BE2C (cell line): Measurements from ENCODE around the gene ECM2.

Experiments used
- DNase-seq: peaks from one replicate; pipeline ENCODE4 v3.0.0-alpha.2; 2020
- H3K27me3 ChIP-seq: fragments of 250-450 bp; sonication (Bioruptor Pico); 2 replicates; pipeline ENCODE4 v1.5.1; 2020; ENCODE audit warnings: mild to moderate bottlenecking
- H3K36me3 ChIP-seq: fragments of 250-450 bp; sonication (Bioruptor Pico); 2 replicates; pipeline ENCODE4 v1.5.1; 2020; ENCODE audit warnings: mild to moderate bottlenecking
- H3K4me1 ChIP-seq: fragments of 250-450 bp; sonication (Bioruptor Pico); 2 replicates; pipeline ENCODE4 v1.5.1; 2020
- H3K4me3 ChIP-seq: 2 replicates; pipeline ENCODE4 v1.5.1; 2011; ENCODE audit warnings: low read depth, low read length
- H3K9me3 ChIP-seq: fragments of 250-450 bp; sonication (Bioruptor Pico); 2 replicates; pipeline ENCODE4 v1.5.1; 2020
- TF ChIP-seq, protein P1 (sequence below): IDR thresholded peaks from 2 replicates; pipeline ENCODE4 v1.5.1; 2012; ENCODE audit warnings: mild to moderate bottlenecking, low read depth, low read length

Gene ECM2

DNA sequence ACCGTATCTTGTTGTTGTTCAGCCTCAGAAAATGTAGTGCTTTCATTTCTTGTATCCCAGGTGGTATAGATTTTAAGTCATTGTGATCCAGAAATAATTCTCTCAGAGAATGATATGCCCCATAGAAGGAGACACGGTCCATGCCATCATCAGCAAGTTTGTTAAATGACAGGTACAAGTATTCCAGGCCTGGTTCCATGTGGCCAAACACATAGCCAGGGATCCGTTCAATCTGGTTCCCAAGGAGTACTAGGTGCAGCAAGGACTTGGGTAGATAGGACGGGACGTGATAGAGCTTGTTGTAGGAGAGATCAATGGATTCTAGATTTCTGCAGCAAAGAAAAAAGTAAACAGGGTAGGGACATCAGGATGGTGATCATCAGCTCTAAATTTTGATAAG lies 35.1 kb downstream of the ECM2 start:
- H3K9me3 ChIP-seq: no peaks in the 10 kb centered on the region
- no peaks in the 10 kb centered on the region for H3K36me3 ChIP-seq
- no peak for DNase-seq
- H3K27me3 ChIP-seq: no peaks in the 10 kb centered on the region
- H3K4me1 ChIP-seq: no peaks in the 10 kb centered on the region; the same call in 1 of the 2 replicates
- TF ChIP-seq, protein P1, sequence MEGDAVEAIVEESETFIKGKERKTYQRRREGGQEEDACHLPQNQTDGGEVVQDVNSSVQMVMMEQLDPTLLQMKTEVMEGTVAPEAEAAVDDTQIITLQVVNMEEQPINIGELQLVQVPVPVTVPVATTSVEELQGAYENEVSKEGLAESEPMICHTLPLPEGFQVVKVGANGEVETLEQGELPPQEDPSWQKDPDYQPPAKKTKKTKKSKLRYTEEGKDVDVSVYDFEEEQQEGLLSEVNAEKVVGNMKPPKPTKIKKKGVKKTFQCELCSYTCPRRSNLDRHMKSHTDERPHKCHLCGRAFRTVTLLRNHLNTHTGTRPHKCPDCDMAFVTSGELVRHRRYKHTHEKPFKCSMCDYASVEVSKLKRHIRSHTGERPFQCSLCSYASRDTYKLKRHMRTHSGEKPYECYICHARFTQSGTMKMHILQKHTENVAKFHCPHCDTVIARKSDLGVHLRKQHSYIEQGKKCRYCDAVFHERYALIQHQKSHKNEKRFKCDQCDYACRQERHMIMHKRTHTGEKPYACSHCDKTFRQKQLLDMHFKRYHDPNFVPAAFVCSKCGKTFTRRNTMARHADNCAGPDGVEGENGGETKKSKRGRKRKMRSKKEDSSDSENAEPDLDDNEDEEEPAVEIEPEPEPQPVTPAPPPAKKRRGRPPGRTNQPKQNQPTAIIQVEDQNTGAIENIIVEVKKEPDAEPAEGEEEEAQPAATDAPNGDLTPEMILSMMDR: no peak
- H3K4me3 ChIP-seq: no peak overlapping the region

DNA sequence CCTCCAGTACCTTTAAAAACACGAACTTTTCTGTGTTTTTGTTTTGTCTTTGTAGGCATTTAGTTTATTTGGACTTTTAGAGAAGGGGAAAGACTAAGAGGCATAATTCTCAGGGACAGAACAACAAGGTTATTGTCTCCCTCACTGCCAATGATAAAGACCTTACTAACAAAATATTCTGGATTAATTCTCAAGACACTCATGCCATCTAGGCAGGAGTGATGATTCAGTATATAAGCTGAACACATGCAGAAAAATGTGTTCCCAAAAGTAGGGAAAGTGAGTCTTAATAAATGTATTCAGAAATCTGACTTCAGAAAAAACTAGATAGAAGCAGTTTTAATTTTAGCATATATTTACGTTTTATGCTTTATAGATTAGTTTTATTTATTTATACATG lies 36.1 kb downstream of the ECM2 start:
- no peak for DNase-seq
- Histone ChIP-seq H3K9me3 (no peaks in the 10 kb centered on the region), H3K4me1 (no peaks in the 10 kb centered on the region; the same call in 1 of the 2 replicates), H3K36me3 (no peaks in the 10 kb centered on the region), H3K4me3 (no peak overlapping the region), H3K27me3 (no peaks in the 10 kb centered on the region)
- TF ChIP-seq, protein P1: no peak

DNA sequence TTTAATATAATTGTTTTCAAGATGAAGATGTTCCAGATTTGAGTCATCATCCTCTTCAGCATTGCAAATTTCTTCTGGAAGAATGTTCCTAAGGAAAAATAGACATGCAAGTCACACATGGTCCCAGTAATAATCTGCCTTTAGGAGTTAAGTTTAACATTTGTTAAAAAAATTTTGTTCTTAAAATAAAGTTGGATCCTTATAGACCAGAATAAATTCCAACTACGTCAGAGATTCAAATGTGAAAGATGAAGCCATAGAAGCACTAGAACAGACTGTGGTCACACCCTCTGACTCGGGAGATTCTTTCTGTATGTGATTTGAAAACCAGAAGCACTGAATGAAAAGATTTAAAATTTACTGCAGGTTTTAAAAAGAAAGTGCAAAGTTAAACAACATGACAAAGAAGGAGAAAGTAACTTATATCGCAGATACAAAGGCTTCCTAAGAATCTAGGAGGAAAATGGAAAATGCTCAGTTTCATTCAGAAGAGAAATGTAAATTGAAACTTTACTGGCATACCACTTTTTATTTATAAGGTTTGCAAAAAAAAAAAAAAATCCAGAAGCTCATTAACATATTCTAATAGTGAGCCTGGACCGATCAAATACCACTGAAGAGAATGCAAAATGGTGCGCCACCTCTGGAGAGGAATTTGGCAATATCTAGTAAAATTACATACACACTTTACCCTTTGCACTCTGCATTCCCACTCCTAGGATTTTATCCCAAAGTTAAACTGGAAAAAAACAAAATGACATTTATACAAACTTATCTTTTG lies 39.2 kb downstream of the ECM2 start:
- DNase-seq: no peak
- TF ChIP-seq, protein P1: no peak
- Histone ChIP-seq H3K4me1 (peaks cover 16% of the 10 kb centered on the region), H3K9me3 (no peaks in the 10 kb centered on the region), H3K36me3 (no peaks in the 10 kb centered on the region), H3K4me3 (no peak overlapping the region), H3K27me3 (no peaks in the 10 kb centered on the region)

DNA sequence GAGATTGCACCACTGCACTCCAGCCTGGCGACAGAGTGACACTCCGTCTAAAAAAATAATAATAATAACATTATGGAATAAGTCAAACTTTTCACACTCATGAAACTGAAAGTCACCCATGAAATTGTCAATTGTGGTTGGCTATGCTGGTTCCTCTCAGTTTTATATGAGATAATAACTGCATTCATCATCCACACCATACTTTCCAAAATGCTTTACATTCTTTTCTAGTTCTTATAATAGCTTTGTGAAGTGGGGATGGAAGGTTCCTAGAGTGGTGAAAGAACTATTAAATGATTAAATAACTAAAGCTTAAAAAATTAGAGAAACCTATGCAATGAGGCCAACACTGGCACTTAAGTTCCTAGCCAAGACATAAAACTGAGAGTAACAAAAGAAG lies 40.9 kb downstream of the ECM2 start:
- H3K27me3 ChIP-seq: no peaks in the 10 kb centered on the region
- no peaks in the 10 kb centered on the region for H3K36me3 ChIP-seq
- H3K4me3 ChIP-seq: no peak overlapping the region
- DNase-seq: no peak
- TF ChIP-seq, protein P1: no peak
- H3K9me3 ChIP-seq: no peaks in the 10 kb centered on the region
- H3K4me1 ChIP-seq: peaks cover 20% of the 10 kb centered on the region

DNA sequence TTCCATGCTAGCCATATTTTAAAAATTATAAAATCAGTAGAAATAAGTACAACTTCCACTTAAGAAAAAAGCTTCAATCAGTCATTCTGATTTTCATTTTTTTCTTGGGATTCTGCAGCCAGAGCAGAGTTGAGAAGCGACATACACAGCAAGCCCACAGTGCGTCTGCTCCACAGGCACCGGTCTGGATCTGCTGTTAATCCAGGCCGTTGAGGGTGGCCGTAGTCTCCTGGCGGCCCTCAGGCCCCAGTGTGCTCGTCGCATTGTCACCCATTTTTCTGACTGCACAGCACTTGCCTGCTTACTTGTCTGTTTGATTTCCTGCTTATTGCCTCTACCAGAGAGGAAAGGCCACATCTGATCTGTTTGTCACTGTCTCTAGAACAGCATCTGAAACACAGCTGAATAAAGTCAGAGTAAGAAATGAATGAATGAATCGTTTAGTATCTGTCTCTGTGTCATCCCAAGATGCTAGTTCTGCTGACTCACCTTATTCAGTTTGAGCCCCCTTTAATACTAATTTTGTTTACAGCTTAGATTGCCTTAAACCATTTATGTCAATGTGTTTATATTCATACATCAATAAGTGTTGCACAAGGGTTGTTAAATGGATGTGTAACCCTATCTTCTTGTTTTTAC lies 41.9 kb downstream of the ECM2 start:
- no peaks in the 10 kb centered on the region for H3K27me3 ChIP-seq
- peak; percentile 73 for DNase-seq
- H3K4me1 ChIP-seq: peaks cover 24% of the 10 kb centered on the region
- no peak overlapping the region for H3K4me3 ChIP-seq
- no peaks in the 10 kb centered on the region for H3K9me3 ChIP-seq
- TF ChIP-seq, protein P1: no peak
- no peaks in the 10 kb centered on the region for H3K36me3 ChIP-seq
